Measurements from ENCODE around the gene CCZ1B.
"Not testable (repeated sequence)": the region's sequence is repeated elsewhere in the genome, so short reads cannot be mapped to it uniquely, and the experiment has no call there.

- TF ChIP-seq, protein P1, sequence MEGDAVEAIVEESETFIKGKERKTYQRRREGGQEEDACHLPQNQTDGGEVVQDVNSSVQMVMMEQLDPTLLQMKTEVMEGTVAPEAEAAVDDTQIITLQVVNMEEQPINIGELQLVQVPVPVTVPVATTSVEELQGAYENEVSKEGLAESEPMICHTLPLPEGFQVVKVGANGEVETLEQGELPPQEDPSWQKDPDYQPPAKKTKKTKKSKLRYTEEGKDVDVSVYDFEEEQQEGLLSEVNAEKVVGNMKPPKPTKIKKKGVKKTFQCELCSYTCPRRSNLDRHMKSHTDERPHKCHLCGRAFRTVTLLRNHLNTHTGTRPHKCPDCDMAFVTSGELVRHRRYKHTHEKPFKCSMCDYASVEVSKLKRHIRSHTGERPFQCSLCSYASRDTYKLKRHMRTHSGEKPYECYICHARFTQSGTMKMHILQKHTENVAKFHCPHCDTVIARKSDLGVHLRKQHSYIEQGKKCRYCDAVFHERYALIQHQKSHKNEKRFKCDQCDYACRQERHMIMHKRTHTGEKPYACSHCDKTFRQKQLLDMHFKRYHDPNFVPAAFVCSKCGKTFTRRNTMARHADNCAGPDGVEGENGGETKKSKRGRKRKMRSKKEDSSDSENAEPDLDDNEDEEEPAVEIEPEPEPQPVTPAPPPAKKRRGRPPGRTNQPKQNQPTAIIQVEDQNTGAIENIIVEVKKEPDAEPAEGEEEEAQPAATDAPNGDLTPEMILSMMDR (IDR thresholded peaks at IDR 0.05 in 4 of 5, conservative IDR thresholded peaks at IDR 0.05 in 1 of 5), result not testable (repeated sequence)
- TF ChIP-seq POLR2A (IDR thresholded peaks at IDR 0.05), result not testable (repeated sequence)
Measured at GRCh38 chr7:6835521-6835920, 9.4 kb upstream of the CCZ1B start.

All from gastrocnemius medialis (tissue), 4 donors.